K562 (cell line): ENCODE results near the gene ZFPM1. TPM values are rescaled to one million over a fixed set of nuclear protein-coding genes. Genes with fewer than 3 reads are reported as not detected.

Experiments
- CTCF ChIP-seq, 3 experiments: IDR thresholded peaks in 2 of 3; conservative IDR thresholded peaks in 1 of 3; 2 replicates each; pipeline ENCODE4 v1.5.1; 2011 to 2012; ENCODE audit warnings: low read length in 3 of 3, mild to moderate bottlenecking in 3 of 3, control low read depth in 2 of 3, improper control_type of control experiment in 1 of 3, inconsistent platforms in 1 of 3, low read depth in 1 of 3, mixed read lengths in 1 of 3, moderate library complexity in 1 of 3; ENCODE audit not compliant: insufficient read depth in 2 of 3
- KLF1 ChIP-seq: fragments of 450-650 bp; IDR thresholded peaks from 2 replicates; pipeline ENCODE4 v1.6.1; 2016; ENCODE audit warnings: missing genetic modification characterization, missing compliant biosample characterization
- MYC ChIP-seq, 2 experiments: fragments of 250-450 bp in 1 of 2; sonication (Bioruptor Pico) in 1 of 2; IDR thresholded peaks; 2 replicates each; pipeline versions ENCODE4 v1.5.1 to v1.6.1; 2012 to 2021; ENCODE audit warnings: low read depth in 2 of 2, borderline replicate concordance in 1 of 2, improper control_type of control experiment in 1 of 2, low read length in 1 of 2, mild to moderate bottlenecking in 1 of 2, moderate library complexity in 1 of 2
- NR2C2 ChIP-seq, 2 experiments: fragments of 200-800 bp in 1 of 2; sonication (Bioruptor generic) in 1 of 2; sonication (generic) in 1 of 2; formaldehyde crosslinking in 1 of 2; IDR thresholded peaks; 2 replicates each; pipeline versions ENCODE4 v1.6.1 to v1.8.0; 2016 to 2022; ENCODE audit warnings: mild to moderate bottlenecking in 1 of 2, missing compliant biosample characterization in 1 of 2, missing genetic modification characterization in 1 of 2, missing genetic modification reagents in 1 of 2
- NRF1 ChIP-seq, 2 experiments: fragments of 450-650 bp; IDR thresholded peaks in 1 of 2; conservative IDR thresholded peaks in 1 of 2; 2 replicates each; pipeline ENCODE4 v1.6.1; 2014; ENCODE audit warnings: mild to moderate bottlenecking in 2 of 2
- PHF20 ChIP-seq: fragments of 450-650 bp; IDR thresholded peaks from 2 replicates; pipeline ENCODE4 v1.6.1; 2018; ENCODE audit not compliant: partially characterized antibody
- RAD21 ChIP-seq, 2 experiments: fragments of 250-450 bp in 1 of 2; fragments of 450-650 bp in 1 of 2; sonication (Bioruptor Pico) in 1 of 2; formaldehyde crosslinking in 1 of 2; IDR thresholded peaks in 1 of 2; conservative IDR thresholded peaks in 1 of 2; 2 replicates each; pipeline versions ENCODE4 v1.4.0 to v1.8.0; 2020 to 2022; ENCODE audit warnings: mild to moderate bottlenecking in 2 of 2, moderate library complexity in 1 of 2
- RBM17 ChIP-seq: fragments of 200-400 bp; formaldehyde crosslinking; IDR thresholded peaks from 2 replicates; pipeline ENCODE4 v1.6.1; 2017; ENCODE audit warnings: low read depth, mild to moderate bottlenecking, low read length, borderline replicate concordance
- TAF1 ChIP-seq: IDR thresholded peaks from 2 replicates; pipeline ENCODE4 v1.6.1; 2011; ENCODE audit warnings: mild to moderate bottlenecking, low read length, moderate library complexity; ENCODE audit not compliant: insufficient read depth, control insufficient read depth, severe bottlenecking; ENCODE audit errors: extremely low read depth
- XRCC3 ChIP-seq: fragments of 450-650 bp; IDR thresholded peaks from 2 replicates; pipeline ENCODE4 v1.6.1; 2017; ENCODE audit warnings: mild to moderate bottlenecking, moderate library complexity
- ZC3H11A ChIP-seq: IDR thresholded peaks from 2 replicates; pipeline ENCODE4 v1.6.1; 2012; ENCODE audit warnings: low read depth, low read length, improper control_type of control experiment
- ZFP36 ChIP-seq: fragments of 150-350 bp; IDR thresholded peaks from 2 replicates; pipeline ENCODE4 v1.6.1; 2018; ENCODE audit warnings: low read length, low read depth; ENCODE audit not compliant: partially characterized antibody
- ZNF224 ChIP-seq: sonication (generic); formaldehyde crosslinking; IDR thresholded peaks from 2 replicates; pipeline ENCODE4 v1.8.0; 2022; ENCODE audit warnings: mild to moderate bottlenecking, missing genetic modification reagents
- polyA plus RNA-seq, 8 experiments: library from polyadenylated mRNA; depleted of rRNA in 4 of 8; stranded (reverse) in 5 of 8; unstranded in 3 of 8; fragments of >200 nt; fragmentation: Nextera tagmentation in 2 of 8; fragmentation: Illumina TruSeq in 1 of 8; extraction: Ambion mirVana in 2 of 8; extraction: Trizol in 1 of 8; gene quantifications; 2 replicates each; pipeline versions ENCODE4 v1.2.1 to v1.2.3, GENCODE V29; 2011 to 2014; ENCODE audit warnings: inconsistent platforms in 1 of 8, missing spikeins in 1 of 8
- total RNA-seq, 7 experiments: library from RNA; depleted of rRNA in 6 of 7; stranded (reverse); fragments of >200 nt in 6 of 7; fragmentation: Illumina TruSeq in 2 of 7; extraction: Trizol in 2 of 7; gene quantifications; 2 replicates each; pipeline versions ENCODE4 v1.2.1 to v1.2.3, GENCODE V29; 2011 to 2021; ENCODE audit warnings: low replicate concordance in 1 of 7
- TF ChIP-seq, protein P1 (sequence below): sonication (generic); formaldehyde crosslinking; IDR thresholded peaks from 2 replicates; pipeline ENCODE4 v1.9.0; 2022; ENCODE audit warnings: mild to moderate bottlenecking, missing genetic modification reagents
- TF ChIP-seq, protein P2 (sequence below), 2 experiments: fragments of 450-650 bp in 1 of 2; IDR thresholded peaks; 2 replicates each; pipeline ENCODE4 v1.6.1; 2011 to 2017; ENCODE audit warnings: low read depth in 2 of 2, antibody characterized with exemption in 1 of 2, borderline replicate concordance in 1 of 2, low read length in 1 of 2, mild to moderate bottlenecking in 1 of 2, mixed read lengths in 1 of 2; ENCODE audit not compliant: control insufficient read depth in 1 of 2

The ZFPM1 gene
- total and polyA plus RNA-seq, 9 of the 15 experiments (the other 6 are each of a cell fraction or from before 2014, with no cell fraction given), result 0.03 to 35.9 (median 1.4) TPM

DNA sequence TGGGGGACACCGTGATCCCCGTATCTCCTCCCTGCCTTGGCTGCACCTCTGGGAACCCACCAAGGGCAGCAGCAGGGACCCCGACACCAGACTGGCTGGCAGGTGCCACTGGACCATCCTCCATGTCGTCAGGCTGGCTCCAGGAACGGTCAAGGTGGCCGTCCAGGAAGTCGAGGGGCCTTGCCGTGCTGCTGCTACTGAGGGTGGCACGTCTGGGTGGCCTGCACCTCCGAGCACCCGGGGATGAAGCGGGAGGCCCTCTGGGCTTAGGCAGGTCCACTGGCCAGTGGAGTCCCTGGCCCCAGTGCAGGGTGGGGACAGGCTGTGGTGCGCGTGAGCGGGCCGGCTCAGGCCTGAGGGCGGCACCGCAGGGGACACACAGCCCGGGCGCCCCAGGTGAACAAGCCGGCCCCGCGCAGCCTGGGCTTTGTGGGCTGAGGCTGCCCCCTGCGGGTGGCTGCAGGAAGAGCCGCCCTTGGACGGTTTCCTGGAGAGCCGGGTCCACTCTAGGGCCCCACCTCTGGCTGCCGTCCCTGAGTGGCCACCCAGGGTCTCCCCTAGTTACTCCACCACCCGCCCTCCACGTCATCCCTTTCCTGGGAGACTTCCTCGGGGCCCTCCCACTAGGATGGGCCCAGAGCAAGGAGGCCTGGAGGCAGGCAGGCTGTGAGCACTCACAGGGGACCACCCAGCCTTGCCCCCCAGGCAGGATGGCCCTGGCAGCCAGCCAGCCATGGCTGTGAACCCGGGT lies 74.3 kb downstream of the ZFPM1 start (continued):
- peak; percentile 92 to 97 (median 96) for TF ChIP-seq CTCF (IDR thresholded peaks at IDR 0.05 in 2 of 3, conservative IDR thresholded peaks at IDR 0.05 in 1 of 3; ENCODE audit: insufficient read depth in 2 of 3, low read depth in 1 of 3, low read length in 3 of 3)
- peak; percentile 96 to 98 for TF ChIP-seq RAD21 (CRISPR knock-in tag; conservative IDR thresholded peaks at IDR 0.05 in 1 of 2, IDR thresholded peaks at IDR 0.05 in 1 of 2)
- TF ChIP-seq KLF1, result no peak
- TF ChIP-seq NRF1 (conservative IDR thresholded peaks at IDR 0.05 in 1 of 2, IDR thresholded peaks at IDR 0.05 in 1 of 2), result peak; percentile 62 to 73
- TF ChIP-seq MYC (IDR thresholded peaks at IDR 0.05; ENCODE audit: low read depth, low read length), result peak; percentile 44; the same call in 1 of the 2 replicates
- TF ChIP-seq MYC (CRISPR knock-in tag; IDR thresholded peaks at IDR 0.05; ENCODE audit: borderline replicate concordance, low read depth), result 0 out of 2 replicates have a peak, but pooled peaks have one; percentile 17
- TF ChIP-seq TAF1, result no peak
- TF ChIP-seq ZC3H11A, result no peak
- peak; percentile 15 for TF ChIP-seq PHF20
- TF ChIP-seq XRCC3, result no peak
- TF ChIP-seq, protein P1, sequence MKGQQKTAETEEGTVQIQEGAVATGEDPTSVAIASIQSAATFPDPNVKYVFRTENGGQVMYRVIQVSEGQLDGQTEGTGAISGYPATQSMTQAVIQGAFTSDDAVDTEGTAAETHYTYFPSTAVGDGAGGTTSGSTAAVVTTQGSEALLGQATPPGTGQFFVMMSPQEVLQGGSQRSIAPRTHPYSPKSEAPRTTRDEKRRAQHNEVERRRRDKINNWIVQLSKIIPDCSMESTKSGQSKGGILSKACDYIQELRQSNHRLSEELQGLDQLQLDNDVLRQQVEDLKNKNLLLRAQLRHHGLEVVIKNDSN (CRISPR knock-in tag), result 0 out of 2 replicates have a peak, but pooled peaks have one; percentile 9
- TF ChIP-seq ZFP36, result peak; percentile 18
- no peak for TF ChIP-seq RBM17
- TF ChIP-seq, protein P2, sequence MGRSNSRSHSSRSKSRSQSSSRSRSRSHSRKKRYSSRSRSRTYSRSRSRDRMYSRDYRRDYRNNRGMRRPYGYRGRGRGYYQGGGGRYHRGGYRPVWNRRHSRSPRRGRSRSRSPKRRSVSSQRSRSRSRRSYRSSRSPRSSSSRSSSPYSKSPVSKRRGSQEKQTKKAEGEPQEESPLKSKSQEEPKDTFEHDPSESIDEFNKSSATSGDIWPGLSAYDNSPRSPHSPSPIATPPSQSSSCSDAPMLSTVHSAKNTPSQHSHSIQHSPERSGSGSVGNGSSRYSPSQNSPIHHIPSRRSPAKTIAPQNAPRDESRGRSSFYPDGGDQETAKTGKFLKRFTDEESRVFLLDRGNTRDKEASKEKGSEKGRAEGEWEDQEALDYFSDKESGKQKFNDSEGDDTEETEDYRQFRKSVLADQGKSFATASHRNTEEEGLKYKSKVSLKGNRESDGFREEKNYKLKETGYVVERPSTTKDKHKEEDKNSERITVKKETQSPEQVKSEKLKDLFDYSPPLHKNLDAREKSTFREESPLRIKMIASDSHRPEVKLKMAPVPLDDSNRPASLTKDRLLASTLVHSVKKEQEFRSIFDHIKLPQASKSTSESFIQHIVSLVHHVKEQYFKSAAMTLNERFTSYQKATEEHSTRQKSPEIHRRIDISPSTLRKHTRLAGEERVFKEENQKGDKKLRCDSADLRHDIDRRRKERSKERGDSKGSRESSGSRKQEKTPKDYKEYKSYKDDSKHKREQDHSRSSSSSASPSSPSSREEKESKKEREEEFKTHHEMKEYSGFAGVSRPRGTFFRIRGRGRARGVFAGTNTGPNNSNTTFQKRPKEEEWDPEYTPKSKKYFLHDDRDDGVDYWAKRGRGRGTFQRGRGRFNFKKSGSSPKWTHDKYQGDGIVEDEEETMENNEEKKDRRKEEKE (IDR thresholded peaks at IDR 0.05; ENCODE audit: borderline replicate concordance in 1 of 2, control insufficient read depth in 1 of 2, low read depth in 2 of 2, low read length in 1 of 2), result no peak
- no peak for TF ChIP-seq ZNF224 (CRISPR knock-in tag)
- TF ChIP-seq NR2C2 (CRISPR knock-in tag; IDR thresholded peaks at IDR 0.05), result no peak
- TF ChIP-seq NR2C2 (tag; IDR thresholded peaks at IDR 0.05), result no peak
